ENCODE measurements around the gene VSIG10L2. TPM values are rescaled to one million over a fixed set of nuclear protein-coding genes. Genes with fewer than 3 reads are reported as not detected.

The VSIG10L2 gene
- total RNA-seq, 2 donors from 2014 or later = not detected

DNA sequence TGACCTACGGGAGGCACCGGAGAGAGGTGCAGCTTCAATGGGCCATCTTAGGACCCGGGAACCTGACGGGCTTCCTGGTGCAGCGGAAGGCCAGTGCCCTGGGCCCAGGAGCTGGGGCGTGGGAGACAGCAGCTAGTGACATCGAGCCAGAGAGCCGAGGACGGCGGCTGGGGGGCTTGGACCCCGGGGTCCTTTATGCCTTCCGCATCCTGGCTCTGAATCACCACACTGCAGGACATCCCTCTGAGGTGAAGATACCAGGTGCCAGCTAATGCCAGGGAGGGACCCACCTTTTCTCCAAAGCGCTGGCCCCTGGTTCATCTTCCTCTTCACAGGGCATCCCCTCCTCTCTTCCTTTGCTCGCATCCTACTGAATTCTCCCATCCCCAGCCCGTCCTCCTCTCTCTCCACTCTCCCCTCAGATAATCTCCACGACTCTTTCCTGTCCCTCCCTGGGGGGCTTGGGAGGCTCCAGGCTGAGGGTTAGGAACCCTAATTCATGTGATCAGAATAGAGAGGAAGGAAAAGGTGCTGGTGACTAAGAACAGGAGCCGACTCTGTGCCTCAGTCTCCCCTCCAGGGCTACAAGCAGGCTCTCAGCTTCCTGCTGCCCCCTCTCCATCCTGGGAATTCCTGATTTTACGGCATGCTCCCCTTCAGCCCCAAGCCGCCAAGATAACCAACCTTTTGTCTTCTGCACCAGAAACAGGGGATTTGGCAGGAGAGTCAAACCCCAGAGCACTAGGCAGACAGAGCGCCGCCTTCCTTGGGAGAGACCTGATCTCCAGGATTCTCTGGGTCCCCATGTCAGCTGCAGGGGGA lies 8.5 kb downstream of the VSIG10L2 start:
- TF ChIP-seq, protein P1, sequence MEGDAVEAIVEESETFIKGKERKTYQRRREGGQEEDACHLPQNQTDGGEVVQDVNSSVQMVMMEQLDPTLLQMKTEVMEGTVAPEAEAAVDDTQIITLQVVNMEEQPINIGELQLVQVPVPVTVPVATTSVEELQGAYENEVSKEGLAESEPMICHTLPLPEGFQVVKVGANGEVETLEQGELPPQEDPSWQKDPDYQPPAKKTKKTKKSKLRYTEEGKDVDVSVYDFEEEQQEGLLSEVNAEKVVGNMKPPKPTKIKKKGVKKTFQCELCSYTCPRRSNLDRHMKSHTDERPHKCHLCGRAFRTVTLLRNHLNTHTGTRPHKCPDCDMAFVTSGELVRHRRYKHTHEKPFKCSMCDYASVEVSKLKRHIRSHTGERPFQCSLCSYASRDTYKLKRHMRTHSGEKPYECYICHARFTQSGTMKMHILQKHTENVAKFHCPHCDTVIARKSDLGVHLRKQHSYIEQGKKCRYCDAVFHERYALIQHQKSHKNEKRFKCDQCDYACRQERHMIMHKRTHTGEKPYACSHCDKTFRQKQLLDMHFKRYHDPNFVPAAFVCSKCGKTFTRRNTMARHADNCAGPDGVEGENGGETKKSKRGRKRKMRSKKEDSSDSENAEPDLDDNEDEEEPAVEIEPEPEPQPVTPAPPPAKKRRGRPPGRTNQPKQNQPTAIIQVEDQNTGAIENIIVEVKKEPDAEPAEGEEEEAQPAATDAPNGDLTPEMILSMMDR (IDR thresholded peaks at IDR 0.05) = no peak
- Histone ChIP-seq H3K4me3 (no peak overlapping the region), H3K4me1 (peaks cover 0 to 17% of the 10 kb centered on the region in 2 donors), H3K36me3 (no peaks in the 10 kb centered on the region), H3K9me3 (no peaks in the 10 kb centered on the region), H3K27me3 (no peaks in the 10 kb centered on the region), H3K27ac (no peak overlapping the region)
- no peak for DNase-seq (ENCODE audit: low spot score)

DNA sequence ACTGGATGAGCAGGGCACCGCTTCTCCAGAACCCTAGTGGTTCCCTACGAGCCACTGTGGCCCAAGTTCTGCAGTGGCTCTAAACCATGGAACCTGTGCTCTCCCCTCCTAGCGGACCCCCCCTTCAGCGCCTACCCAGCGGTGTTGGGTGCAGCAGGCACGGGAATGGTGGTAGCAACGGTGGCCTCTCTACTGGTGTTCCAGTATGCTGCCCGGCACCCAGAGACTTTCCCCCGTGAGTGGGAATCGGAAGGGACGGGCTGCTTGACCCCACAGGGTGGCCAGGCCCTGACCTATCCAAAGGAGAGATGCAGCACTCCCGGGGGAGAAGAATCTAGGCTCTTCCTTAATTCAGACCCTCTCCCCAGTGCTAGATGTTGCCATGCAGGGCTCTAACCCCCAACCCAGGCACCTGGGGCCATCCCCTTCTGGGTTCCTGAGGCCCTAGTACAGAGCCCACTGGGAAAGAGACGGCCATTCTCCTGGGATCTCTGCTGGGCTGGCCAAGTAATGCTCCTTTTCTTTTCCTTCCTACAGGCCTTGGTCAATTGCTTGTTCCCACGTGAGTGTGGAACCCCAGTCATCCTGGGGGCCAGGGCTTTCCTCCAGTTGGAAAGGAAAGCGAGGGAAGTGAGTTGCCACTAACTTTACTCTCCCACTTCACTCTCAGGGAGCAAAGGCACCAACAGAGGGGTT lies 9.2 kb downstream of the VSIG10L2 start:
- H3K27me3 ChIP-seq = no peaks in the 10 kb centered on the region
- H3K36me3 ChIP-seq = no peaks in the 10 kb centered on the region
- no peaks in the 10 kb centered on the region for H3K9me3 ChIP-seq
- TF ChIP-seq, protein P1 (IDR thresholded peaks at IDR 0.05) = no peak
- H3K4me1 ChIP-seq = peaks cover 0 to 17% of the 10 kb centered on the region in 2 donors
- no peak overlapping the region for H3K4me3 ChIP-seq
- peak overlapping the region in 1 of 2 donors; percentile 74 for H3K27ac ChIP-seq
- no peak for DNase-seq (ENCODE audit: low spot score)

DNA sequence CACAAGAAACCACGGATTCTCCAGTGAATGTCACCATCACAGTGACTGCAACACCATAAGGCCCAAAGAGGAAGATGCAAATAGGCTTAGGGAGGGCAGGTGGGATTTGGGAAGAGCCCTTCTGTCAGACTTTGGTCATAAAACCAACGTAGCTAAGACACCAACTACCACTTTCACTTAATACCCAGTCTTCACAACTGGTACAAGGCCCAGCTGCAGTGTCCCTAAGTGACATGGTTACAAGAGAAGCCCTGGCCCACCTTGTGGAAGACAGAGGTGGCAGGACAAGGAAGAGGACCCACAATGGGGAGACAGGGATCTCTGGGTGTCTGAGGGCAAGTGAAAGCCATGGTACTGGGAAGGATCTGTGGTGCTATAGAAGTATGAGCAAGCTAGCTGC lies 10.0 kb downstream of the VSIG10L2 start:
- no peak for DNase-seq (ENCODE audit: low spot score)
- TF ChIP-seq, protein P1 (IDR thresholded peaks at IDR 0.05) = no peak
- no peaks in the 10 kb centered on the region for H3K9me3 ChIP-seq
- no peak overlapping the region for H3K4me3 ChIP-seq
- H3K36me3 ChIP-seq = peaks cover 3% of the 10 kb centered on the region
- H3K27ac ChIP-seq = peak overlapping the region; percentile 40 to 74
- H3K4me1 ChIP-seq = peaks cover 0 to 12% of the 10 kb centered on the region in 2 donors
- H3K27me3 ChIP-seq = no peaks in the 10 kb centered on the region

DNA sequence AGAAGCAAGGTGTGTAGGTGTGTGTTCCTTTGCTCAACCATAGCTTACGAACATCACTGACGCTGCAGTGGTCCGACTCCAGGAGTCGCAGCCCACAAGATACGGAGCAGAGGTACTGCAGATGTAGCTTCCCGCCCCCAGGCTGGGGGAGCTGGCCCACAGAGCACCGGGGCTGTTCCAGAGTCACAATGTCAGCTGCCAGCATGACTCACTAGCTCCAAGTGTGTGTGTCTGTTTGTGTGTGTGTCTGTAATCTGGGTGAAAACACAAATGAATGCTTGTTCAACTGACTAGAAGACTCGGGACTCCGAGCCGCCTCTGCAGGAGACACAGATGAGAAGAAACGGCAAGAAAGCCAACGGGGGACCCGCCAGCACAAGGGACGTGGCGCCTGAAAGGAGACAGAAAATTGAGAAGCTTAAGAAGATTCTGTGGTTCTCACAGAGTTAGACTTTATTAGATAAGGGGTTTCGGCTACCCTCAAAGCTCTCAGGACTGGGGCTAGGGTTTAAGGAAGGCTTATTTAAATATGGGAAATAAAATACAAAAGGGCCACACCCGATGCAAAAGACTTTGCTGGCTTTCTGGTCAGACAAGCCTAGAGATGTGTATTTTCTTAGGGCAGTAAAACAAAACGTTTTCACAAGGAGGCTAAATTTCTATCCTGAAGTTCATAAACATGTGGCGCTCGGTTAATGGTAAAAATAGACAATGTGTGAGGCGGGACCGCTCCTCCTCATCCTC lies 10.7 kb downstream of the VSIG10L2 start:
- Histone ChIP-seq H3K27me3 (no peaks in the 10 kb centered on the region), H3K27ac (peak overlapping the region; percentile 40 to 74), H3K4me3 (no peak overlapping the region), H3K36me3 (peaks cover 7% of the 10 kb centered on the region), H3K9me3 (no peaks in the 10 kb centered on the region), H3K4me1 (peaks cover 0 to 4% of the 10 kb centered on the region in 2 donors)
- peak; percentile 85 for DNase-seq (ENCODE audit: low spot score)
- TF ChIP-seq, protein P1 (IDR thresholded peaks at IDR 0.05) = no peak

DNA sequence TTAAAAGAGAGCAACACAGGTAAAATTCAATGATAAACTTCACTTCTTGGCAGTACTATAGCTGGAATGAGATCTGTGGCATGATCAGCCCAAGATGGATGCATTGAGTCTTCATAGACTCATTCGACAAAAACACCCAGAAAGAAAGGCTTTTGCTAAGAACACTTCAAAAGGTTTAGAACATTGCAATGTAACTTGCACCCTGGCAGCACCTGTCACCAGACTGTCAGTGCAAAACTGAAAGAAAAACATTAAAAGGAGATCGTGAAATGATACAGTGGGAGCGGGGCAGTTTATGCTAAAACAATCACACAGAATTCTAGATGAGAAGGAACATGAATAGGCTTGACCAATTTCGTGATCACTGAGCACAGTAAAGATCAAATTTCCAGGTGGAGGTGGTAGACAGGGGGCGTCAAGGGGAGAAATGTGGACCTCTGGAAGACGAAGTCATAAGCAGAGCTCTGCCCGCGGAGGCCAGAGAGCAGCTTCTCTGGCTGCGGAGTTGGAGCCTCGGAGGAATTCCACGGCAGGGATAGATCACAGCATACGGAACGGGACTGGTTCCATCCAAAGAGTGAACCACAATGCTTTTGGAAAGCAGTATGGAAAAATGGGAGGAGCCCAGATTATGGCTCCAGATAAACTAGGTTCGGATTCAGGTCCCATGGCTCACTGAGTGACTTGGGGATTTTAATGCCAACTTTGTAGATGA lies 11.9 kb downstream of the VSIG10L2 start:
- Histone ChIP-seq H3K36me3 (peaks cover 7% of the 10 kb centered on the region), H3K9me3 (peaks cover 0 to 4% of the 10 kb centered on the region in 2 donors), H3K4me1 (no peaks in the 10 kb centered on the region), H3K27me3 (no peaks in the 10 kb centered on the region), H3K4me3 (no peak overlapping the region), H3K27ac (no peak overlapping the region)
- TF ChIP-seq, protein P1 (IDR thresholded peaks at IDR 0.05) = no peak
- DNase-seq (ENCODE audit: low spot score) = no peak

All from right atrium auricular region (tissue), 2 donors.